BLaER1 (cell line): ENCODE results near the gene ASB2.

ENCODE experiments used
- H3K27ac ChIP-seq: shearing (Covaris generic); formaldehyde crosslinking; 2 replicates; pipeline ENCODE4 v1.8.1; 2022
- H3K27me3 ChIP-seq: shearing (Covaris generic); formaldehyde crosslinking; 2 replicates; pipeline ENCODE4 v1.8.1; 2022
- H3K36me3 ChIP-seq: shearing (Covaris generic); formaldehyde crosslinking; 2 replicates; pipeline ENCODE4 v1.8.1; 2022
- H3K4me1 ChIP-seq: shearing (Covaris generic); formaldehyde crosslinking; 2 replicates; pipeline ENCODE4 v1.8.1; 2022
- H3K4me2 ChIP-seq: shearing (Covaris generic); formaldehyde crosslinking; 2 replicates; pipeline ENCODE4 v1.8.1; 2022
- H3K4me3 ChIP-seq: shearing (Covaris generic); formaldehyde crosslinking; 2 replicates; pipeline ENCODE4 v1.8.1; 2022
- H3K9ac ChIP-seq: shearing (Covaris generic); formaldehyde crosslinking; 2 replicates; pipeline ENCODE4 v1.8.1; 2022
- H3K9me3 ChIP-seq: shearing (Covaris generic); formaldehyde crosslinking; 2 replicates; pipeline ENCODE4 v1.8.1; 2022
- H4K20me1 ChIP-seq: shearing (Covaris generic); formaldehyde crosslinking; 2 replicates; pipeline ENCODE4 v1.8.1; 2022
- Cebpa-rat ChIP-seq: shearing (Covaris generic); IDR thresholded peaks from 2 replicates; pipeline ENCODE4 v1.8.1; 2022

The ASB2 gene

GRCh38 chr14:93953263-93953662 is 23.1 kb downstream of the ASB2 start:
- H3K4me2 ChIP-seq, result peak overlapping the region; percentile 91

GRCh38 chr14:93952829-93953228 is 23.5 kb downstream of the ASB2 start:
- TF ChIP-seq Cebpa-rat, result no peak
- H3K4me2 ChIP-seq, result peak overlapping the region; percentile 91
- H3K4me1 ChIP-seq, result peaks cover 68% of the 10 kb centered on the region
- no peak overlapping the region for H3K4me3 ChIP-seq
- H3K27ac ChIP-seq, result no peak overlapping the region
- H3K36me3 ChIP-seq, result no peaks in the 10 kb centered on the region
- H3K9ac ChIP-seq, result no peak overlapping the region
- no peaks in the 10 kb centered on the region for H4K20me1 ChIP-seq
- H3K27me3 ChIP-seq, result no peaks in the 10 kb centered on the region
- H3K9me3 ChIP-seq, result no peaks in the 10 kb centered on the region

More at GRCh38 chr14:93953263-93953662, 23.1 kb downstream of the ASB2 start:
- no peak overlapping the region; the same call in 1 of the 2 replicates for H3K4me3 ChIP-seq
- TF ChIP-seq Cebpa-rat, result no peak
- no peaks in the 10 kb centered on the region for H3K27me3 ChIP-seq
- no peaks in the 10 kb centered on the region for H3K36me3 ChIP-seq
- H3K27ac ChIP-seq, result peak overlapping the region; percentile 81; the same call in 1 of the 2 replicates
- no peaks in the 10 kb centered on the region for H3K9me3 ChIP-seq
- H3K9ac ChIP-seq, result no peak overlapping the region
- no peaks in the 10 kb centered on the region for H4K20me1 ChIP-seq
- peaks cover 72% of the 10 kb centered on the region for H3K4me1 ChIP-seq

DNA sequence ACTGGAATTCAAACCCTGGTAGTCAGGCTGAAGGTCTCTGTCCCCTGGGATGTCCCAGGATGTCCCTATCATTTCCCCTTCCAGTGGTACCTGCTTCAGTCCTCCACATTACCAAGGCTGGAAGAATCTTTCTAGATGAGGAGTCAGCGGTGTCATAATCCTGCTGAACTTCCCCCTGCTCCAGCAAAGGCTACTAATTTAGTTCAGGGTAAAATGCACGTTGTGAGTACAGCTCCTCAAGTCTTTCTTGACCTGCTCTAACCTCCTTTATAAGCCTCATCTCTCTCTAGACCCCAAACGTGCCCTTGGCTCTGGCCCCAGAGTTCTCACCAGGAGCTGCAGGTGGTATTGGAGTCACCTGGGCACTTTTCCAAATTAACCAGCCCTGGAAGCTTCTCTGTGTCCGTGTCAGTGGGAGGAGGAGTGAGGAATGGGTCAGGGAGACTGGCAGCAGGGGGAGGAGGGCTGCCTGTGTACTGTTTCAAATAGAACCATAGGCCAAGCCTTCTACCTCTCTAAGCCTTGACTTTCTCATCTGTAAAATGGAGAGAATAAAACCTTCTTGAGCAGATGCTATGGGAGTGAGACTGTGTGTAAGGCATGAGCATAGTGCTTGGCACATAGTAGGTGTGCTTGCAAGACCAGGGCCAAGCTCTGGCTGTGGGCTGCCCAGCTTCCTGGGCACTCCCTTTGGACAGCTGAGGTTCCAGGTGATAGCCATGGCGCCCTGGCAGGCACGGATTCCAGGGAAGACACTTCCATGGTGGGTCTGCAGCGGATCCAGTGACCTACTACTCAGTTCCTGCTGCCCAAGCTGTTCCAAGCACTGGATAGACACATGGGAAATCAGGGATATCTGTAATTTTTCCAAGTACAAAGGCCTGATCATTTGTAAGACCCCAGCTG is 24.5 kb downstream of the ASB2 start:
- Histone ChIP-seq H3K27me3 (no peaks in the 10 kb centered on the region), H3K4me3 (no peak overlapping the region), H3K36me3 (no peaks in the 10 kb centered on the region; the same call in 1 of the 2 replicates), H3K4me2 (peak overlapping the region; percentile 91; the same call in 1 of the 2 replicates), H3K27ac (no peak overlapping the region), H3K9ac (no peak overlapping the region), H4K20me1 (no peaks in the 10 kb centered on the region), H3K9me3 (no peaks in the 10 kb centered on the region), H3K4me1 (peaks cover 59% of the 10 kb centered on the region)
- TF ChIP-seq Cebpa-rat, result no peak

DNA sequence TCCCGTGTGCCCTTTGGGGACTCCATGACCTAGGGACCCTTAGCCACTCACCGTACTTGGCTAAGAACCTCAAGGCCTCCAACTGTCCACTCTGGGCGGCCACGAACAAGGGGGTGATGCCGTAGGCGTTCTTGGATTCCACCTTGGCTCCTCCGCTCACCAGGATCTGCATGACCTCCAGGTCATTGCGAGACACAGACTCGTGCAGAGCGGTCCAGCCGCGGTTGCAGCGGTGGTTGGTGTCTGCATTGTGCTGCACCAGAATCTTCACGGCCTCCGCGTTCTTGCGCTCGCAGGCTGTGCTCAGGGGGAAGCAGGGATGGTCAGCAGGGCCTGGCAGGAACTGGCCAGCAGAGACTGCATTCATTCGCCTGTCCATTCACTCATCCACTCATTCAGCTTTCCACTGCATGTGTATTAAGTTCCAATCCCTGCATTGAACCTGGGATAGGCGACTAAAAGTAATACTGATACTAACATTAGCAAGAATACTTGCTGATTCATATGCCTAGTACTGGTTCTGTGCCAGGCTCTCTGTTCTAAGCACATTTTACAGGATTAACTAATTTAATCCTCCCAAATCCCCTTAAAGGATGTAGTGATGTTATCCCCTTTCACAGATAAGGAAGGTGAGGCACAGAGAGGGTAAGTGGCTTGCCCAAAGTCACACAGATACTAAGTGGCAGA is 25.3 kb downstream of the ASB2 start:
- no peaks in the 10 kb centered on the region for H3K9me3 ChIP-seq
- no peak overlapping the region for H3K4me2 ChIP-seq
- no peak for TF ChIP-seq Cebpa-rat
- H3K36me3 ChIP-seq, result no peaks in the 10 kb centered on the region; the same call in 1 of the 2 replicates
- no peak overlapping the region for H3K4me3 ChIP-seq
- no peaks in the 10 kb centered on the region for H4K20me1 ChIP-seq
- H3K4me1 ChIP-seq, result peaks cover 51% of the 10 kb centered on the region
- no peak overlapping the region for H3K9ac ChIP-seq
- H3K27ac ChIP-seq, result no peak overlapping the region
- H3K27me3 ChIP-seq, result no peaks in the 10 kb centered on the region

DNA sequence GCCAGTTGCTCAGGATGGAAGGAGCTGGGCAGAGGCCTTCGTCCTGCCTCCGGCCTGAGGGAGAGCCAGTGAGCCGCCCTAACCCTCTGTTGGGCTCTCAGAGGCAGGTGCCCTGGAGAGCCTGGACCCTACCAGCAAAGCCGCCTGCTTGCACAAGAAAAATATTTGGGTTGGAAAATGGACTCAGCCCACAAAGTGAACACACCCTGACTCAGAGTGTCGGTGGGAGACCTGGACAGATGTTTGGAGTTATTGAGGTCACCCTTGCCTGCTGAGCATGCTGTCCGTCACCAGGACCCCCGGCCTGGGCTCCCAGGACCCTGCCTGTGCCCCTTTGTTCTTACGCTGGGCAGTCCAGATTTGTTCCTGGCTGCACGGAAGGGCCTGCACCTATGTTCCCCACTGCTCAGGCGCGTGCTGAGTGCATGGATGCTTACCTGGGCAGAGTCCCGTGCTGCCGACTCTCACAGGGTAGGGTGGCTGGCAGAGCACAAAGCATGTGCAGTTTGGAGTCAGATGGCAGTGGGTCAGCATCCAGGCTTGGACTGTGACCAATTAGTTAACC is 26.8 kb downstream of the ASB2 start:
- Histone ChIP-seq H3K4me3 (no peak overlapping the region), H3K4me1 (peaks cover 36% of the 10 kb centered on the region), H3K9ac (no peak overlapping the region), H3K4me2 (no peak overlapping the region), H3K36me3 (no peaks in the 10 kb centered on the region; the same call in 1 of the 2 replicates), H4K20me1 (no peaks in the 10 kb centered on the region), H3K27ac (no peak overlapping the region), H3K27me3 (no peaks in the 10 kb centered on the region), H3K9me3 (no peaks in the 10 kb centered on the region)
- no peak for TF ChIP-seq Cebpa-rat

DNA sequence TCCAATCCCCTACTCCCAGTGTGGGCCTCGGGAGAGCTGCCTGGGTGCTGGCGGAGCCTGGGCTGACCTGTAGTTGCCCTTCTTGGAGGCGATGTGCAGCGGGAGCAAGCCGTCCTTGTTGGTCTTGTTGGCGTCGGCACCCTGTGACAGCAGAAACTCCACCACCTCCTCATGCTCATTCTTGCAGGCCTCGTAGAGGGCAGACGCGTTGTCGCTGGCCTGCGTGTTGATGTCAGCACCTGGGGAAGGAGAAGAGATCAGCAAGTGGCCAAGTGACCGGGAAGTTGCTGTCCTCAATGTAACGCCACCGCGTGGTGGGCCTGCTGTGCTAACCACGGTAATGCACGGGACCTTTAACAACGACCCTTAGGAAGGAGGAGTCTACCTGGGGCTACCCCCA is 29.1 kb downstream of the ASB2 start:
- TF ChIP-seq Cebpa-rat, result no peak
- no peak overlapping the region for H3K4me3 ChIP-seq

DNA sequence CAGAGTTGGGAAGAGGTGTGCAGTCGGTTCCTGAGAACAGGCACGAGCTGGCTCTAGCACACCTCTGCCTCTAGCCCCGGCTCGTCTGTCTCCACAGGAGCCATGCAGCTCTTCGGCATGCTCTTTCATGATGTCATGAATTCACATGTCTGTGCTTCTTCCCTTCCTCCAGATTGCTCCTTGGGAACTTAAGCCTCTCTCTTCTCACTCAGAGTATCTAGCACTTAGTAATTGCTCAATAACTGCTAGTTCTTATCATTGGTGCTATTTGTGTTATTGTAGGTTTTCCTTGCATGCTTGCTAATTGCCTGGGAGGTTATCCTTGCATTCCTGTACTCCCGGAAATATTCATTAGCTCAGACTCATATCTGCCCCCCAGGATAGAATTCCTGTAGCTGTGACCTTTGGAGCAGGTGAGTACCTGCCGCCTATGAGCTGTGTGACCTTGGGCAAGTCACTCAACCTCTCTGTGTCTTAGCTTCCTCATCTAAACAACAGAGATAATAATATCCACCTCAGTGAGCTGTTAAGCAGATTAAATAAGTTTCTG is 29.8 kb downstream of the ASB2 start:
- Histone ChIP-seq H4K20me1 (no peaks in the 10 kb centered on the region), H3K36me3 (no peaks in the 10 kb centered on the region; the same call in 1 of the 2 replicates), H3K4me1 (peaks cover 6% of the 10 kb centered on the region; the same call in 1 of the 2 replicates), H3K27me3 (no peaks in the 10 kb centered on the region), H3K27ac (no peak overlapping the region), H3K4me3 (no peak overlapping the region), H3K9me3 (no peaks in the 10 kb centered on the region), H3K4me2 (no peak overlapping the region), H3K9ac (no peak overlapping the region)
- no peak for TF ChIP-seq Cebpa-rat

More for the DNA sequence above, 29.1 kb downstream of the ASB2 start:
- H3K27me3 ChIP-seq, result no peaks in the 10 kb centered on the region
- no peak overlapping the region for H3K4me2 ChIP-seq
- no peaks in the 10 kb centered on the region for H3K9me3 ChIP-seq
- H3K36me3 ChIP-seq, result no peaks in the 10 kb centered on the region; the same call in 1 of the 2 replicates
- H3K4me1 ChIP-seq, result peaks cover 13% of the 10 kb centered on the region
- H4K20me1 ChIP-seq, result no peaks in the 10 kb centered on the region
- H3K9ac ChIP-seq, result no peak overlapping the region
- H3K27ac ChIP-seq, result no peak overlapping the region

- peaks cover 5% of the 10 kb centered on the region; the same call in 1 of the 2 replicates for H3K4me1 ChIP-seq
- H3K27me3 ChIP-seq, result no peaks in the 10 kb centered on the region
- no peak overlapping the region for H3K27ac ChIP-seq
- no peak overlapping the region for H3K4me3 ChIP-seq
- no peak for TF ChIP-seq Cebpa-rat
- H3K36me3 ChIP-seq, result no peaks in the 10 kb centered on the region; the same call in 1 of the 2 replicates
- H3K9ac ChIP-seq, result no peak overlapping the region
- no peaks in the 10 kb centered on the region for H3K9me3 ChIP-seq
- no peak overlapping the region for H3K4me2 ChIP-seq
- H4K20me1 ChIP-seq, result no peaks in the 10 kb centered on the region
Measured at GRCh38 chr14:93946104-93946503, 30.3 kb downstream of the ASB2 start.

DNA sequence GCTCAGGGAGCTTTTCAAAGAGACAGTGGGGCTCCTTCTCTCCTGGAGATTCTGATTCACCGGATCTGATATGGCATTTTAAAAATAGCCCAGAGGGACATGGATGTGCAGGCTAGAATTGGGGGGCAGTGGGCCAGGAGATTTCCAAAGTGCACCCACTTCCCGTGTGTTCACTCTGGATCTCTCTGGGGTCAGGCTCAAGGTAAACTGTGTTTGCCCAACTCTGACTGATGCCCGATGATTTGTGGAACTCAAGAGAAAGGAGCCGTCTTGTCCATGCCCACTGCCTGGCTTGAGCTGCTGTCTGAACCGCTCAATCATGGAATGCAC is 31.3 kb downstream of the ASB2 start:
- no peaks in the 10 kb centered on the region; the same call in 1 of the 2 replicates for H3K36me3 ChIP-seq
- H3K4me2 ChIP-seq, result no peak overlapping the region
- no peak overlapping the region for H3K4me3 ChIP-seq
- no peaks in the 10 kb centered on the region for H4K20me1 ChIP-seq
- no peak overlapping the region for H3K27ac ChIP-seq
- H3K27me3 ChIP-seq, result no peaks in the 10 kb centered on the region
- no peaks in the 10 kb centered on the region for H3K9me3 ChIP-seq
- H3K9ac ChIP-seq, result no peak overlapping the region
- TF ChIP-seq Cebpa-rat, result no peak
- H3K4me1 ChIP-seq, result peaks cover 8% of the 10 kb centered on the region; the same call in 1 of the 2 replicates
